Right atrium auricular region (tissue), 2 donors: ENCODE data around the gene FRMD4A. TPM values are rescaled to one million over a fixed set of nuclear protein-coding genes. Genes with fewer than 3 reads are reported as not detected.

Experiments used
- DNase-seq: peaks from one replicate; pipeline ENCODE4 v3.0.0-alpha.2; 2019; ENCODE audit warnings: low spot score
- H3K27ac ChIP-seq, 2 donors: fragments of 200-600 bp; sonication (generic); 1 replicate in 1 of 2; 2 replicates in 1 of 2; pipeline ENCODE4 v1.5.1; 2016 to 2019
- H3K27me3 ChIP-seq, 2 donors: fragments of 200-600 bp; sonication (generic); one replicate each; pipeline versions ENCODE4 v1.5.1 to v1.6.0; 2017 to 2019
- H3K36me3 ChIP-seq: fragments of 200-600 bp; sonication (generic); one replicate; pipeline ENCODE4 v1.5.1; 2016
- H3K4me1 ChIP-seq, 2 donors: fragments of 200-600 bp; sonication (generic); one replicate each; pipeline versions ENCODE4 v1.5.1 to v1.6.0; 2017 to 2019
- H3K4me3 ChIP-seq, 2 donors: fragments of 200-600 bp; sonication (generic); 1 replicate in 1 of 2; 2 replicates in 1 of 2; pipeline ENCODE4 v1.5.1; 2017 to 2019; ENCODE audit warnings: mild to moderate bottlenecking in 1 of 2, moderate library complexity in 1 of 2
- H3K9me3 ChIP-seq, 2 donors: fragments of 200-600 bp; sonication (generic); one replicate each; pipeline ENCODE4 v1.5.1; 2019
- total RNA-seq, 2 donors: library from RNA; depleted of rRNA; stranded (reverse); fragments of >200 nt; gene quantifications; one replicate each; pipeline ENCODE4 v1.1.0, GENCODE V29; 2016
- TF ChIP-seq, protein P1 (sequence below), 2 donors: fragments of 200-600 bp; sonication (generic); IDR thresholded peaks; one replicate each; pipeline ENCODE4 v1.5.1; 2019; ENCODE audit warnings: antibody characterized with exemption in 2 of 2

Gene FRMD4A
- total RNA-seq, 2 donors from 2014 or later = 15.9 to 22.9 TPM

DNA sequence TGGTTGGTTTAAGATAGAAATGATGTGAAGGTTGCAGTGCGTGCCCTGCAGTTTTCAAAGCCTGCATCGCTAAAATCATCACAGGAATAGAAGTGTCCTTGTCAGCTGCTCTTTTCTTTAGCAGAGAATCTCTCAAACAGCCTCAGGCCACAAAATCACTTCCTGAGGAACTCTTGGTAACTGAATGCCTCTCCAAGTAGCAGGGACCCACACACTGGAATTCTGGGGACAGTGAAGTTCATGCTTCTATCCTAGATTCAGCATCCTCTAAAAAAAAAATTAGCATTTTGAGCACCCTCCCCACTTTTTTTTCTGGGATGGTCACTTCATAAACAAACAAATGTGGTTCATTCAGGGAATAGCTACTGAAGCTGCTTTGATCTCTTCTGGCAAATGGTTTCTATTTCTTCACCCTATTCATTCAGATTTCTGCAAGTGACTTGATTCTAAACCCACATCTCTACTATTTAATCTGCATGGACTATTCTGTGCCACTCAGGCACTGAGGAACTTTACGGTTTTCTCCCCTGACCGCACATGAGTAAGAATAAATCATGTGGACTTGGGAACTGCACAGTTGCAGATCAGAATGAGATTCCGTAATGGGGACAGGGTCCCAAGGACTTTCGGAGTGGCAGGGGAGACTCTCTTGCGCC is 306.9 kb downstream of the FRMD4A start:
- Histone ChIP-seq H3K27ac (no peak overlapping the region), H3K27me3 (no peaks in the 10 kb centered on the region), H3K4me3 (no peak overlapping the region)

GRCh38 chr10:14022954-14023672 is 307.6 kb downstream of the FRMD4A start:
- Histone ChIP-seq H3K27ac (no peak overlapping the region), H3K4me3 (no peak overlapping the region)
- TF ChIP-seq, protein P1, sequence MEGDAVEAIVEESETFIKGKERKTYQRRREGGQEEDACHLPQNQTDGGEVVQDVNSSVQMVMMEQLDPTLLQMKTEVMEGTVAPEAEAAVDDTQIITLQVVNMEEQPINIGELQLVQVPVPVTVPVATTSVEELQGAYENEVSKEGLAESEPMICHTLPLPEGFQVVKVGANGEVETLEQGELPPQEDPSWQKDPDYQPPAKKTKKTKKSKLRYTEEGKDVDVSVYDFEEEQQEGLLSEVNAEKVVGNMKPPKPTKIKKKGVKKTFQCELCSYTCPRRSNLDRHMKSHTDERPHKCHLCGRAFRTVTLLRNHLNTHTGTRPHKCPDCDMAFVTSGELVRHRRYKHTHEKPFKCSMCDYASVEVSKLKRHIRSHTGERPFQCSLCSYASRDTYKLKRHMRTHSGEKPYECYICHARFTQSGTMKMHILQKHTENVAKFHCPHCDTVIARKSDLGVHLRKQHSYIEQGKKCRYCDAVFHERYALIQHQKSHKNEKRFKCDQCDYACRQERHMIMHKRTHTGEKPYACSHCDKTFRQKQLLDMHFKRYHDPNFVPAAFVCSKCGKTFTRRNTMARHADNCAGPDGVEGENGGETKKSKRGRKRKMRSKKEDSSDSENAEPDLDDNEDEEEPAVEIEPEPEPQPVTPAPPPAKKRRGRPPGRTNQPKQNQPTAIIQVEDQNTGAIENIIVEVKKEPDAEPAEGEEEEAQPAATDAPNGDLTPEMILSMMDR (IDR thresholded peaks at IDR 0.05) = no peak

More for the DNA sequence above, 306.9 kb downstream of the FRMD4A start:
- Histone ChIP-seq H3K4me1 (no peaks in the 10 kb centered on the region), H3K36me3 (no peaks in the 10 kb centered on the region), H3K9me3 (no peaks in the 10 kb centered on the region)
- TF ChIP-seq, protein P1 (IDR thresholded peaks at IDR 0.05) = no peak
- DNase-seq = no peak

DNA sequence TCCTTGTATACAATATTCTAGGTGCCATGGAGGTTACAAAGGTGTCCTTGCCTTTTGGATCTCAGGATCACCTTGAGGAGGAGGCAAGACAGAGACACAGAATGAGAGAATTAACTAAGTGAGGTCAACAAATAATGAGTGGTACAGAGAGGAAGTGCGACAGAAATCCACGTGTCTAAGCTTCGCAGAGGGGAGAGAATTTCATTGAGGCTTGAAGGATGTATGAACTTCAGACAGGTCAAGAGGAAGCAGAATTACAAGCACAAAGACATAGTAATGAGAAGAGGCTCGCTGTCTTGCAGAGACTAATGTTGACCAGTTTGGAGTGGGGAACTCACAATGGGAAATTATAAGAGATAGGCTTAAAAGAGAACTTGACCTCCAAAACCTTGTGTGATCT is 308.7 kb downstream of the FRMD4A start:
- Histone ChIP-seq H3K27ac (no peak overlapping the region), H3K4me1 (no peaks in the 10 kb centered on the region), H3K4me3 (no peak overlapping the region), H3K27me3 (no peaks in the 10 kb centered on the region), H3K9me3 (no peaks in the 10 kb centered on the region), H3K36me3 (no peaks in the 10 kb centered on the region)
- TF ChIP-seq, protein P1 (IDR thresholded peaks at IDR 0.05) = no peak
- DNase-seq = no peak

More at GRCh38 chr10:14022954-14023672, 307.6 kb downstream of the FRMD4A start:
- Histone ChIP-seq H3K4me1 (no peaks in the 10 kb centered on the region), H3K27me3 (no peaks in the 10 kb centered on the region), H3K9me3 (no peaks in the 10 kb centered on the region), H3K36me3 (no peaks in the 10 kb centered on the region)
- DNase-seq = no peak

DNA sequence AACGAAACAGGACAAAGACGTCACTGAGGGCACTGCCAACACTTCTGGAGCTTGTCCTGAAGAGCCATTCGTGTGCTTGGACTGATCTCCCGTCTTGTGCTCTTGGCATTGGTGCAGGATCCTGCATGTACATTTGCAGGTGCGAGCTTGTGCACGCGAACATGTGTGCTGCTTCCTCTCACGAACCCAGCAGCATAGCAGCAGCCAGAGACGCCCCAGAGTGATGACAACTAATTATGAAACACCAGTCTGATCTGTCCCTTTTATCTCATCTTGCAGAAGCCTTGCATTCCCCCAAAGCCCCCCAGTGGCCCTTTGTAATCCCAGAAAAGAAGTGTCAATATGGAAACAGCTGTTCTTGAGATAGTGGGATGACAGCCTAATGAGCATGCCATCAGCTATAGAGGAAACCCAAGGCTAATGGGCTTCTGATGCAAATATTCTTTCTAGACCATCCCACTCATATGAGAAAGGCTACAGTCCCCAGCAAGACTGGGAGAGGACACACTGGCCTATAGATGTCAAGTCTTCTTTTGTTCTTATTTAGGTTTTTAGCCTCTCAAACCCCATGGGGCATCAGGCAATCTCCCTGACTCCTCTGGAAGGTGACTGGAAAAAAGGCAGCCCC is 310.6 kb downstream of the FRMD4A start:
- Histone ChIP-seq H3K4me1 (peaks cover 0 to 11% of the 10 kb centered on the region in 2 donors), H3K27me3 (no peaks in the 10 kb centered on the region), H3K4me3 (no peak overlapping the region), H3K36me3 (no peaks in the 10 kb centered on the region), H3K27ac (no peak overlapping the region), H3K9me3 (no peaks in the 10 kb centered on the region)
- no peak for DNase-seq
- TF ChIP-seq, protein P1 (IDR thresholded peaks at IDR 0.05) = no peak

DNA sequence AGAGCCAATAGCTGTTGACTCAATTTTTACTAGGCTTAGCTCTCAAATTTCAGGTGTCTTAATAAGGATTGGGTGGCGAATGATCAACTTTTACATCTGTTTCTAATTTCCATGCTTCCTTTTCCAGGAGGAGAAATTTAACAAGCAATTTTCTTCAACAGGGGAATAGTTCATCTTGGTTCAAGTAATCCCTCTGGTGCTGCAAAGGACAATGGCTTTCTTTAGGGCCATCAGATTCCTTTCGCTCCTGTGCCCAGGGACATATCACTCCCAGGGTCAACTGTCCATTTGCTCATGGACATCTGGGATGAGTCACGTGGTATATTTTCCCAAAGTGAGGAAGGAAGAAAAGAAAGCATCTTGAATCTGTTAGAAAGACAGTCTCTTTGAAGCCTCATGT is 313.3 kb downstream of the FRMD4A start:
- H3K36me3 ChIP-seq = no peaks in the 10 kb centered on the region
- no peak for DNase-seq
- H3K4me3 ChIP-seq = no peak overlapping the region
- peaks cover 0 to 11% of the 10 kb centered on the region in 2 donors for H3K4me1 ChIP-seq
- TF ChIP-seq, protein P1 (IDR thresholded peaks at IDR 0.05) = no peak
- no peak overlapping the region for H3K27ac ChIP-seq
- no peaks in the 10 kb centered on the region for H3K27me3 ChIP-seq
- H3K9me3 ChIP-seq = no peaks in the 10 kb centered on the region
